ENCODE measurements around the gene DGKD. TPM values are rescaled to one million over a fixed set of nuclear protein-coding genes. Genes with fewer than 3 reads are reported as not detected.

DGKD gene
- total and polyA plus RNA-seq, 9 of the 15 experiments (the other 6 are each of a cell fraction or from before 2014, with no cell fraction given), result 0.52 to 29.5 (median 10.6) TPM

DNA sequence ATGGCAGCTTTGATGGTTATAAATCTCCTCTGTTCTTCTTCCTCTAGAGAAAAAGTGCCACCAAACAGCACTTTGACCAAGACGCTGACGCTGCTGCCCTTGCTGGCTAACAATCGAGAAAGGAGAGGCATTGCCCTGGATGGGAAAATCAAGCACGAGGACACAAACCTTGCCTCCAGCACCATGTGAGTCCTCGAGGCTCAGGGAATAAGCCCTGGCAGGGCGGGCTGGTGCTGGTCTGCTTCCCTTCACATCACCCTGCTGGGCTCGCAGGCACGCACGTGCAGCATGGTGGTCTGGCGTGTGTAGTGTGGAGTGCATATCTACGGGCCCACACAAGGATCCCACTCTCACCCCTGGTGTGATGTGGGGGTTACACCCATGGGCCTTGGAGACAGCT is 19.4 kb upstream of the DGKD start:
- Histone ChIP-seq H3K9ac (ENCODE audit: insufficient read depth in 1 of 2, low read depth in 2 of 2, low read length in 2 of 2) (no peak overlapping the region), H2AFZ (ENCODE audit: low read depth, low read length) (no peak overlapping the region), H3K4me1 (replicated peaks in 1 of 2; ENCODE audit: control insufficient read depth in 2 of 2, insufficient read depth in 2 of 2, low read length in 2 of 2) (peaks cover 6 to 12% of the 10 kb centered on the region in 2 experiments), H3K36me3 (ENCODE audit: control insufficient read depth, insufficient read depth, low read length) (no peaks in the 10 kb centered on the region), H3K27ac (ENCODE audit: extremely low read depth, low read depth, low read length) (no peak overlapping the region), H3K4me2 (ENCODE audit: insufficient read depth, low read length) (no peak overlapping the region), H3K4me3 (no peak overlapping the region), H3K27me3 (ENCODE audit: control insufficient read depth in 2 of 2, insufficient read depth in 2 of 2, low read length in 2 of 2) (0 out of 5 replicates have a peak, but pooled peaks cover 0 to 5% of the 10 kb centered on the region in 2 experiments), H3K9me3 (replicated peaks; ENCODE audit: control insufficient read depth, insufficient read depth, low read depth, low read length) (no peaks in the 10 kb centered on the region), H3K79me2 (ENCODE audit: control insufficient read depth, insufficient read depth, low read length) (no peaks in the 10 kb centered on the region), H4K20me1 (replicated peaks; ENCODE audit: control insufficient read depth, insufficient read depth, low read length) (no peaks in the 10 kb centered on the region), H3K9me1 (ENCODE audit: control insufficient read depth, insufficient read depth, low read length) (no peaks in the 10 kb centered on the region)
- intact Hi-C loops (cut with micrococcal nuclease), result no loop called here
- no peak for ATAC-seq
- no peak for DNase-seq (ENCODE audit: extremely low read depth in 1 of 4, low spot score in 3 of 4)
- FAIRE-seq, result no peak
- ChIA-PET CTCF (ENCODE audit: low intra/inter-chr PET ratio) (no interaction called here), POLR2A (no interaction called here)
- no TSS peak for BruUV-seq (replicated peaks)
- in situ Hi-C loops (cut with MboI), result no loop called here
- WGBS (ENCODE audit: insufficient coverage, low coverage, missing lambda C conversion rate), result 52% methylated on average over 11 of the region's 11 CpGs
- TF ChIP-seq ZNF668 (CRISPR knock-in tag; IDR thresholded peaks at IDR 0.05), result no peak
- TF ChIP-seq, protein P1, sequence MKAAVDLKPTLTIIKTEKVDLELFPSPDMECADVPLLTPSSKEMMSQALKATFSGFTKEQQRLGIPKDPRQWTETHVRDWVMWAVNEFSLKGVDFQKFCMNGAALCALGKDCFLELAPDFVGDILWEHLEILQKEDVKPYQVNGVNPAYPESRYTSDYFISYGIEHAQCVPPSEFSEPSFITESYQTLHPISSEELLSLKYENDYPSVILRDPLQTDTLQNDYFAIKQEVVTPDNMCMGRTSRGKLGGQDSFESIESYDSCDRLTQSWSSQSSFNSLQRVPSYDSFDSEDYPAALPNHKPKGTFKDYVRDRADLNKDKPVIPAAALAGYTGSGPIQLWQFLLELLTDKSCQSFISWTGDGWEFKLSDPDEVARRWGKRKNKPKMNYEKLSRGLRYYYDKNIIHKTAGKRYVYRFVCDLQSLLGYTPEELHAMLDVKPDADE (conservative IDR thresholded peaks at IDR 0.05; ENCODE audit: control insufficient read depth, low read depth, low read length), result no peak
- TF ChIP-seq, protein P2, sequence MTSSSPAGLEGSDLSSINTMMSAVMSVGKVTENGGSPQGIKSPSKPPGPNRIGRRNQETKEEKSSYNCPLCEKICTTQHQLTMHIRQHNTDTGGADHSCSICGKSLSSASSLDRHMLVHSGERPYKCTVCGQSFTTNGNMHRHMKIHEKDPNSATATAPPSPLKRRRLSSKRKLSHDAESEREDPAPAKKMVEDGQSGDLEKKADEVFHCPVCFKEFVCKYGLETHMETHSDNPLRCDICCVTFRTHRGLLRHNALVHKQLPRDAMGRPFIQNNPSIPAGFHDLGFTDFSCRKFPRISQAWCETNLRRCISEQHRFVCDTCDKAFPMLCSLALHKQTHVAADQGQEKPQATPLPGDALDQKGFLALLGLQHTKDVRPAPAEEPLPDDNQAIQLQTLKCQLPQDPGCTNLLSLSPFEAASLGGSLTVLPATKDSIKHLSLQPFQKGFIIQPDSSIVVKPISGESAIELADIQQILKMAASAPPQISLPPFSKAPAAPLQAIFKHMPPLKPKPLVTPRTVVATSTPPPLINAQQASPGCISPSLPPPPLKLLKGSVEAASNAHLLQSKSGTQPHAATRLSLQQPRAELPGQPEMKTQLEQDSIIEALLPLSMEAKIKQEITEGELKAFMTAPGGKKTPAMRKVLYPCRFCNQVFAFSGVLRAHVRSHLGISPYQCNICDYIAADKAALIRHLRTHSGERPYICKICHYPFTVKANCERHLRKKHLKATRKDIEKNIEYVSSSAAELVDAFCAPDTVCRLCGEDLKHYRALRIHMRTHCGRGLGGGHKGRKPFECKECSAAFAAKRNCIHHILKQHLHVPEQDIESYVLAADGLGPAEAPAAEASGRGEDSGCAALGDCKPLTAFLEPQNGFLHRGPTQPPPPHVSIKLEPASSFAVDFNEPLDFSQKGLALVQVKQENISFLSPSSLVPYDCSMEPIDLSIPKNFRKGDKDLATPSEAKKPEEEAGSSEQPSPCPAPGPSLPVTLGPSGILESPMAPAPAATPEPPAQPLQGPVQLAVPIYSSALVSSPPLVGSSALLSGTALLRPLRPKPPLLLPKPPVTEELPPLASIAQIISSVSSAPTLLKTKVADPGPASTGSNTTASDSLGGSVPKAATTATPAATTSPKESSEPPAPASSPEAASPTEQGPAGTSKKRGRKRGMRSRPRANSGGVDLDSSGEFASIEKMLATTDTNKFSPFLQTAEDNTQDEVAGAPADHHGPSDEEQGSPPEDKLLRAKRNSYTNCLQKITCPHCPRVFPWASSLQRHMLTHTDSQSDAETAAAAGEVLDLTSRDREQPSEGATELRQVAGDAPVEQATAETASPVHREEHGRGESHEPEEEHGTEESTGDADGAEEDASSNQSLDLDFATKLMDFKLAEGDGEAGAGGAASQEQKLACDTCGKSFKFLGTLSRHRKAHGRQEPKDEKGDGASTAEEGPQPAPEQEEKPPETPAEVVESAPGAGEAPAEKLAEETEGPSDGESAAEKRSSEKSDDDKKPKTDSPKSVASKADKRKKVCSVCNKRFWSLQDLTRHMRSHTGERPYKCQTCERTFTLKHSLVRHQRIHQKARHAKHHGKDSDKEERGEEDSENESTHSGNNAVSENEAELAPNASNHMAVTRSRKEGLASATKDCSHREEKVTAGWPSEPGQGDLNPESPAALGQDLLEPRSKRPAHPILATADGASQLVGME (CRISPR knock-in tag; IDR thresholded peaks at IDR 0.05), result no peak
- no peak for TF ChIP-seq ZSCAN29 (IDR thresholded peaks at IDR 0.05)
- no peak for TF ChIP-seq ZNF79 (CRISPR knock-in tag; IDR thresholded peaks at IDR 0.05; ENCODE audit: low read depth)
- TF ChIP-seq HEY1 (CRISPR knock-in tag; IDR thresholded peaks at IDR 0.05; ENCODE audit: borderline replicate concordance), result no peak
- no peak for TF ChIP-seq FOSL1 (tag; conservative IDR thresholded peaks at IDR 0.05)
- no peak for TF ChIP-seq DNMT1 (IDR thresholded peaks at IDR 0.05)
- TF ChIP-seq, protein P3, sequence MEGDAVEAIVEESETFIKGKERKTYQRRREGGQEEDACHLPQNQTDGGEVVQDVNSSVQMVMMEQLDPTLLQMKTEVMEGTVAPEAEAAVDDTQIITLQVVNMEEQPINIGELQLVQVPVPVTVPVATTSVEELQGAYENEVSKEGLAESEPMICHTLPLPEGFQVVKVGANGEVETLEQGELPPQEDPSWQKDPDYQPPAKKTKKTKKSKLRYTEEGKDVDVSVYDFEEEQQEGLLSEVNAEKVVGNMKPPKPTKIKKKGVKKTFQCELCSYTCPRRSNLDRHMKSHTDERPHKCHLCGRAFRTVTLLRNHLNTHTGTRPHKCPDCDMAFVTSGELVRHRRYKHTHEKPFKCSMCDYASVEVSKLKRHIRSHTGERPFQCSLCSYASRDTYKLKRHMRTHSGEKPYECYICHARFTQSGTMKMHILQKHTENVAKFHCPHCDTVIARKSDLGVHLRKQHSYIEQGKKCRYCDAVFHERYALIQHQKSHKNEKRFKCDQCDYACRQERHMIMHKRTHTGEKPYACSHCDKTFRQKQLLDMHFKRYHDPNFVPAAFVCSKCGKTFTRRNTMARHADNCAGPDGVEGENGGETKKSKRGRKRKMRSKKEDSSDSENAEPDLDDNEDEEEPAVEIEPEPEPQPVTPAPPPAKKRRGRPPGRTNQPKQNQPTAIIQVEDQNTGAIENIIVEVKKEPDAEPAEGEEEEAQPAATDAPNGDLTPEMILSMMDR (IDR thresholded peaks at IDR 0.05 in 2 of 3, conservative IDR thresholded peaks at IDR 0.05 in 1 of 3; ENCODE audit: insufficient read depth in 2 of 3, low read depth in 1 of 3, low read length in 3 of 3), result no peak
- TF ChIP-seq, protein P4, sequence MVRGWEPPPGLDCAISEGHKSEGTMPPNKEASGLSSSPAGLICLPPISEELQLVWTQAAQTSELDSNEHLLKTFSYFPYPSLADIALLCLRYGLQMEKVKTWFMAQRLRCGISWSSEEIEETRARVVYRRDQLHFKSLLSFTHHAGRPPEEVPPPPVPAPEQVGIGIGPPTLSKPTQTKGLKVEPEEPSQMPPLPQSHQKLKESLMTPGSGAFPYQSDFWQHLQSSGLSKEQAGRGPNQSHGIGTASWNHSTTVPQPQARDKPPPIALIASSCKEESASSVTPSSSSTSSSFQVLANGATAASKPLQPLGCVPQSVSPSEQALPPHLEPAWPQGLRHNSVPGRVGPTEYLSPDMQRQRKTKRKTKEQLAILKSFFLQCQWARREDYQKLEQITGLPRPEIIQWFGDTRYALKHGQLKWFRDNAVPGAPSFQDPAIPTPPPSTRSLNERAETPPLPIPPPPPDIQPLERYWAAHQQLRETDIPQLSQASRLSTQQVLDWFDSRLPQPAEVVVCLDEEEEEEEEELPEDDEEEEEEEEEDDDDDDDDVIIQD (CRISPR knock-in tag; IDR thresholded peaks at IDR 0.05), result no peak
- no peak for TF ChIP-seq ZNF347 (CRISPR knock-in tag; IDR thresholded peaks at IDR 0.05; ENCODE audit: low read depth)
